Activated CD8-positive, alpha-beta memory T cell treated with anti-CD3 and anti-CD28 coated beads for 24 hours (primary cell): Measurements from ENCODE around the gene JAML.

Source experiments
- DNase-seq: peaks from one replicate; pipeline ENCODE4 v3.0.0-alpha.2; 2020

Gene JAML

GRCh38 chr11:118163494-118163893 is 61.3 kb downstream of the JAML start:
- no peak for DNase-seq

DNA sequence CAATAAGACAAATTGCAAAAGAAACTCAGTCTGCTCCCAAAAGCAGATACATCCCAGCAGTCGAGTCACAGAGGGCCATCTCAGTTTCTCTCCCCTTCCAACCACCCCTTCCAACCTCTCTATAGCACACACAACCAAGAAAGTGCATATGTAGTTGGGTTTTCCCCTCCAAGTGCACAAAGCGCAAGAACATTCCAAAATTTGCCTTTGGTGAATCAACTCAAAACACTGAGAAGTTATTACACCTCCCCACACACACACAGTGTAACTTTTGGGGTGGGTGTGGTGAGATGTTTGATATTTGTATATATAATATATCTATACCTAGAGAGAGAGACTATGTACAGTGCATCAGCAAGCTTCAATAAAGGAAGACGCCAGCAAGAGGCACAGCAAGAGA is 62.0 kb downstream of the JAML start:
- DNase-seq = no peak

- DNase-seq = no peak
Measured at GRCh38 chr11:118161786-118162185, 63.0 kb downstream of the JAML start.

GRCh38 chr11:118157186-118157895 is 67.5 kb downstream of the JAML start:
- DNase-seq = no peak

DNA sequence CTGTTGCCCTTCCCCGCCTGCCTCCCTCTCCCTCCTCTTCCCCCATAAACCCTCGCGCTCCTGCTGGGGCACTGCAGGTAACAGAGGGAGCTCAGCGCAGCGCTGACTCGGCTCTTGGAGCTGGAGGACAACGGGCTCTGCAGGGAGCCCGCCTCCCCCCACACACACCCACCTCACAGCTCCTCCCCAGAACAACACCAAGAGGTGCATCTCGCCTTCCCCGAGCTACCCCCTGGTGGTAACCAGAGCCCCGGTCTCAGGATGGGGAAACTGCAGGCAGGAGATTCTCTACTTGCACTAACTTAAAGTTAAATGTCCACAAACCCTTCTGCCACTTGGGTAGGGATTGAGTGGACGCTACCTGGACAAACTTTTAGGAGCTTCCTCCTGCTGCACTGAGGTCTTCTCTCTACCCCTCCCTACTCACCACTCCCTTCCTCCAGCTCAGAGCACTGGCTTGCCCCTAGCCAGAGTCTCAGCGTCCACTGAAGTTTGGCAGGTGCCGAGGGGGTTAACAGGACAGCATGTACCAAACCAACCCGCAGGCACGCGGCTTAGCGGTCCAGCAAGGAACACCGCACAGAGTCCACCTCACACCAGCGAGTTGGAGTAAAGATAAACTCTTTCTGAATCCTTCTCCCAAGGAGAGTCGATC is 68.2 kb downstream of the JAML start:
- no peak for DNase-seq

GRCh38 chr11:118155776-118156530 is 68.9 kb downstream of the JAML start:
- no peak for DNase-seq

GRCh38 chr11:118154641-118155040 is 70.2 kb downstream of the JAML start:
- DNase-seq = no peak

DNA sequence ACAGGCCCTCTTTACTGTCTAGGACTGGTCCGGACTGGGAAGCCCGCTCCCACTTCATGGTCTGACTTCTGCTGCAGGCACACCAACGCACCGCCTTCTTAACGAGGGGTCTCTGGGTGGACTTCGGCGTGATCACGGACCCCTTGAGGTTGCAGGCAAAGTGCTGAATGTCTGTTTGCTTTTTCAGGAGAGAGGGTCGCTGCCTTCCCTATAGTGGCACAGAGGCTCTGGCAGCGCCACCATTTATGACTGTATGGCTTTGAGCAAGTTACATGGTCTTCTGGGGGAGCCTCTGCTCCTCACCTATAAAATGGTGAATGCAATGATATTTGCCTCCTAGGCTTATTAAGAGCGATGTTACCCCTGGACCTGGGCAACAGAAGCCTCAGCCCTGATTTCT is 70.8 kb downstream of the JAML start:
- no peak for DNase-seq

- no peak for DNase-seq
Measured at GRCh38 chr11:118153516-118153915, 71.3 kb downstream of the JAML start.

DNA sequence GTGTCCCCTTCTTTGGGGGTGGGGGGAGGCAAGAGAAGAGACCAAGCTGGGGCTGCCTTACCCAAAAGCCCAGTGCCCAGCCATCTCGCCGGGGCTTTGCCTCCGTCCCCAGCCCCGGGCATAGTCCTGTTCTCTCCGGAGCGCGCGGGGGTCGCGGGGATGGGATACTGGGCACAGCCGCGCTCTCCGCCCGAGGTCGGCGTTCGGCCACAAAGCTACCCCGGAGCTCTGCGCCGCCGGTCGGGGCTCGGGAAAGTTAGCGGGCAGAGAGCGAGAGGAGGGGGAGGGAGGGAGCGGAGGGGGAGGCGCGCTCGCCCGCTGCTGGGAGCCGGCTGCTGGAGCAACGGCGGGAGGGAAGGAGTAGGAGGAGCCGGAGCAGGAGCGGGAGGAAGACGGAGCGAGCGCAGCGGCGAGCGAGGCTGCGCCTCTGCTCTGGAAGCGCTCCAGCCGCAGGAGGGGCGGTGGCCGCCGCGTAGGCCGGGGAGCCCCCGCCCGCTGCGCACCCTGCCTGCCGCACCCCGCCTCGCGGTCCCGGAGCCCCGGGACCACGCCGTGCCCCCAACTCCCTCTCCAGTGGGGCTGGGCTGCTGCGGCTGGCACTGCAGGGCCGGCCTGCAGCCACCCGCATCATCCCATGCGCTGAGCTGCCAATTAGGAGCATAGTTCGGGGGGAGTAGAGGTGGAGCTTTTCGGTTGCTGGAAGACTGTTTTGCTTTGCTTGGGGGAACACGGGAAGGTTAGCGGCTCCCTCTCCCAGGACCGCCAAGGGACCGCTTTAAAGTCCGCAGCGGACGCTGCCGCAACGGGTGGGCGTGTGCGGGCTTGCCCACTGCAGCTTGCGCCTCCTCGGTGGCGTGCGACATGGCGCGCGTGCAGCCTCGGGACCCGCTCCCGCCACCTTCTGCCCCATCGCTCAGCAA is 72.0 kb downstream of the JAML start, which contains the start of gene SCN4B:
SCN4B (minus strand) TSS at position 272 of the 920 bp plus-strand sequence; CDS start at position 122, 150 bp downstream.
- DNase-seq = no peak

GRCh38 chr11:118152020-118152551 is 72.7 kb downstream of the JAML start:
- no peak for DNase-seq

GRCh38 chr11:118151431-118151830 is 73.4 kb downstream of the JAML start:
- no peak for DNase-seq

DNA sequence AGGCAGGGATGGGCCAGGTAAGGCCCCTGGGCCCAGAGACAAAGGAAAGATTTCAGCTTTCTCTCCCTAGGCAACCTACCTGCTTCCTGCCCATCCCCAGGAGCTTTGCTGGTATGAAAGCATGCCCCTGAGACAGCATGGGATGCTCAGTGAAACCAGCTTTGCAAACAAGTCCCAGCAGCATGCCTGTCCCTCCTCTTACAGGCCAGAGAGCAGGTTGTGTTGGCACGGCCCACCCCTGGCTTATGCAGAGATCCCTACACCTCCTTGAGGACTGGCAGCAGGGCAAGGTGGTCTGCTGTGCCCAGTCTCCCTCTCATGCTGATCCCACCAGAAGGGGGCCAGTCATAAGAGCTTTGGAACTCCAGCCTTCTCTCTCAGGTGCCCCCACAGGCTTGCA is 75.3 kb downstream of the JAML start:
- no peak for DNase-seq

- DNase-seq = no peak
Measured at GRCh38 chr11:118148856-118149255, 76.0 kb downstream of the JAML start.

DNA sequence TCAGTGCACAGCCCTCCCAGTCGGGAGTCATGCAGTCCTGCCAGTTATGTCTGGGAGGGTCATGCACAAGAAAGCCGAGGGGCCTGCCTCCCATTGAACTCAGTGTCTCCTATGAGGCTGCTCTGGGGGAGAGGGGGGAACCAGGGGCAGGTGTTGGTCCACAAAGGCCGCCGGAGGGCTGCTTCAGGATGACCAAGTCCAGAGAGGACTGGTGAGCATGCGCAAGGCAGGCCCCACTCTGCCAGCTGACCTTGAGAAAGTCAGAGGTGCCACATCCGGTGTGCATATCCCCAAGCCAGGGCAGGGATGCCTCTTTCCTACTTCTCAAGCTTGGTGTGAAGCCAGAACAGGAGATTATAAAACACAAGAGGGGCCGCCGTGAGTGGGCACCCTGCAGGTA is 76.6 kb downstream of the JAML start:
- DNase-seq = no peak

GRCh38 chr11:118147502-118147901 is 77.3 kb downstream of the JAML start:
- no peak for DNase-seq

- no peak for DNase-seq
Measured at GRCh38 chr11:118146554-118146953, 78.3 kb downstream of the JAML start.

- DNase-seq = peak; percentile 97
Measured at GRCh38 chr11:118145285-118146227, 79.3 kb downstream of the JAML start.

- no peak for DNase-seq
Measured at GRCh38 chr11:118144301-118145268, 80.2 kb downstream of the JAML start.
